KOPT-K1 (cell line): Measurements from ENCODE around the gene EPS8L1.
A peak's percentile ranks its signal among the peaks of the same experiment; 100 is the strongest.

Source experiments
- H3K27ac ChIP-seq: fragments of 200-600 bp; sonication (generic); 2 replicates; pipeline ENCODE4 v1.5.1; 2016; ENCODE audit warnings: antibody characterized with exemption, mild to moderate bottlenecking, low read depth, low read length; ENCODE audit not compliant: poor library complexity, severe bottlenecking
- H3K36me3 ChIP-seq: fragments of 200-600 bp; sonication (generic); 2 replicates; pipeline ENCODE4 v1.5.1; 2017; ENCODE audit warnings: antibody characterized with exemption, mild to moderate bottlenecking, low read length, moderate library complexity; ENCODE audit not compliant: insufficient read depth
- H3K9me3 ChIP-seq: fragments of 200-600 bp; sonication (generic); 2 replicates; pipeline ENCODE4 v1.5.1; 2017; ENCODE audit warnings: antibody characterized with exemption, low read length, mild to moderate bottlenecking; ENCODE audit not compliant: insufficient read depth, poor library complexity, severe bottlenecking

Gene EPS8L1

GRCh38 chr19:55109527-55110291, 34.0 kb downstream of the EPS8L1 start:
- H3K9me3 ChIP-seq: no peaks in the 10 kb centered on the region
- H3K36me3 ChIP-seq: peaks cover 60% of the 10 kb centered on the region
- H3K27ac ChIP-seq: no peak overlapping the region

- no peaks in the 10 kb centered on the region for H3K9me3 ChIP-seq
- peaks cover 55% of the 10 kb centered on the region for H3K36me3 ChIP-seq
- no peak overlapping the region for H3K27ac ChIP-seq
These were observed 35.7 kb downstream of the EPS8L1 start for GRCh38 chr19:55111238-55111831.

- peaks cover 46% of the 10 kb centered on the region; the same call in 1 of the 2 replicates for H3K36me3 ChIP-seq
- H3K9me3 ChIP-seq: no peaks in the 10 kb centered on the region
- H3K27ac ChIP-seq: no peak overlapping the region
These were observed 36.6 kb downstream of the EPS8L1 start for GRCh38 chr19:55112246-55112776.

GRCh38 chr19:55112777-55113569, 37.3 kb downstream of the EPS8L1 start:
- peaks cover 46% of the 10 kb centered on the region; the same call in 1 of the 2 replicates for H3K36me3 ChIP-seq
- no peaks in the 10 kb centered on the region for H3K9me3 ChIP-seq
- H3K27ac ChIP-seq: no peak overlapping the region

- Histone ChIP-seq H3K27ac (no peak overlapping the region), H3K36me3 (peaks cover 45% of the 10 kb centered on the region; the same call in 1 of the 2 replicates)
These were observed 37.9 kb downstream of the EPS8L1 start for GRCh38 chr19:55113570-55114039.

GRCh38 chr19:55114566-55115145, 39.0 kb downstream of the EPS8L1 start:
- H3K36me3 ChIP-seq: peaks cover 35% of the 10 kb centered on the region; the same call in 1 of the 2 replicates
- no peak overlapping the region for H3K27ac ChIP-seq
- H3K9me3 ChIP-seq: no peaks in the 10 kb centered on the region

More at GRCh38 chr19:55113570-55114039, 37.9 kb downstream of the EPS8L1 start:
- no peaks in the 10 kb centered on the region for H3K9me3 ChIP-seq

GRCh38 chr19:55115446-55116065, 39.9 kb downstream of the EPS8L1 start:
- Histone ChIP-seq H3K36me3 (peaks cover 26% of the 10 kb centered on the region; the same call in 1 of the 2 replicates), H3K27ac (peak overlapping the region; percentile 75), H3K9me3 (no peaks in the 10 kb centered on the region)

- no peaks in the 10 kb centered on the region for H3K9me3 ChIP-seq
- H3K27ac ChIP-seq: peak overlapping the region; percentile 75
- peaks cover 18% of the 10 kb centered on the region; the same call in 1 of the 2 replicates for H3K36me3 ChIP-seq
These were observed 40.7 kb downstream of the EPS8L1 start for GRCh38 chr19:55116232-55116858.

GRCh38 chr19:55116859-55117662, 41.4 kb downstream of the EPS8L1 start, which contains the start of gene PPP1R12C:
TSS of gene PPP1R12C (minus strand) at chr19:55117637. CDS start at chr19:55117543, 94 bp downstream.
- Histone ChIP-seq H3K9me3 (no peaks in the 10 kb centered on the region), H3K27ac (peak within 1 kb of the TSS; percentile 75), H3K36me3 (peaks cover 12% of the 10 kb centered on the region; the same call in 1 of the 2 replicates)

- H3K9me3 ChIP-seq: no peaks in the 10 kb centered on the region
- peak overlapping the region; percentile 52 for H3K27ac ChIP-seq
- peaks cover 5% of the 10 kb centered on the region; the same call in 1 of the 2 replicates for H3K36me3 ChIP-seq
These were observed 42.2 kb downstream of the EPS8L1 start for GRCh38 chr19:55117663-55118391.

- no peaks in the 10 kb centered on the region for H3K9me3 ChIP-seq
- H3K27ac ChIP-seq: peak overlapping the region; percentile 52
- H3K36me3 ChIP-seq: no peaks in the 10 kb centered on the region
These were observed 42.8 kb downstream of the EPS8L1 start for GRCh38 chr19:55118401-55118991.

- Histone ChIP-seq H3K9me3 (no peaks in the 10 kb centered on the region), H3K36me3 (no peaks in the 10 kb centered on the region), H3K27ac (no peak overlapping the region)
These were observed 43.4 kb downstream of the EPS8L1 start for GRCh38 chr19:55119053-55119452.
